ENCODE measurements around the gene FBF1. TPM values are rescaled to one million over a fixed set of nuclear protein-coding genes. Genes with fewer than 3 reads are reported as not detected.
A peak's percentile ranks its signal among the peaks of the same experiment; 100 is the strongest.

Gene FBF1
- total RNA-seq, 4 donors from 2014 or later = 17.8 to 57.5 (median 27.9) TPM

DNA sequence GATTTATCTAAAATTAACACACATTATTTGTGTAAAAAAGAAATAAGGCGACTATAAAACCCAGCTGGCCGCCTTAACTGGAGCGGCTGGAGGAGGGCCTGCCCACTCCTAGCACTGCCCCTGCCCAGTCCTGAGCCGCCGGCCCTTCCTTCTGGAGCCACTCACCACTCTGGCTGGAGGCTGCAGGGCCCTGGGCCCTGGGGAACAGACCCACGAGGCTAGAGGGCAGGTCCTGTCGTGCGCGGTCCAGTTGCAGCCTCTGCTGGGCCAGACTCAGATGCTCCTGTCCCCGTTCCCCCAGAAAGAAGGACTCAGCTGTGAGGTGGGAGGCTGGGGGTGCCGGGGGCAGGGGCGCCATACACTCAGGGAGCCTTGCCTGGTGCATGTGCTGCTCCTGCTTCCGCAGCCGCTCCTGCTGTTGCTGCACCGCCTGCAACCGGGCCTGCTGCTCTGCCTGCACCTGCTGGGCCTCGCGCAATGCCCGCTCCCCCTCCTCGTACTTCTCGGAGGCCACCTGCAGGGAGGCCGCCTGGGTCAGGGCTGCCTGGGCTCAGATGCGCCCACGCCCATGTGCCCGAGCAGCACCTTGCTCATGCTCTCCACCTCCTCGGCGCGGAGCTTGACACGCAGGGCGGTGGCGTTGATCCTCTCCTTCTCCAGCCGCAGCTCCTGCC, 27.2 kb downstream of the FBF1 start:
- H3K4me3 ChIP-seq = no peak overlapping the region
- WGBS = 92% methylated on average over 23 of the region's 32 CpGs
- no peaks in the 10 kb centered on the region for H3K27me3 ChIP-seq
- no peak overlapping the region for H3K27ac ChIP-seq
- peaks cover 23% of the 10 kb centered on the region for H3K36me3 ChIP-seq
- H3K4me1 ChIP-seq = peaks cover 27% of the 10 kb centered on the region
- no peak for TF ChIP-seq EP300 (IDR thresholded peaks at IDR 0.05)
- no peak for TF ChIP-seq POLR2A (IDR thresholded peaks at IDR 0.05)
- TF ChIP-seq, protein P1, sequence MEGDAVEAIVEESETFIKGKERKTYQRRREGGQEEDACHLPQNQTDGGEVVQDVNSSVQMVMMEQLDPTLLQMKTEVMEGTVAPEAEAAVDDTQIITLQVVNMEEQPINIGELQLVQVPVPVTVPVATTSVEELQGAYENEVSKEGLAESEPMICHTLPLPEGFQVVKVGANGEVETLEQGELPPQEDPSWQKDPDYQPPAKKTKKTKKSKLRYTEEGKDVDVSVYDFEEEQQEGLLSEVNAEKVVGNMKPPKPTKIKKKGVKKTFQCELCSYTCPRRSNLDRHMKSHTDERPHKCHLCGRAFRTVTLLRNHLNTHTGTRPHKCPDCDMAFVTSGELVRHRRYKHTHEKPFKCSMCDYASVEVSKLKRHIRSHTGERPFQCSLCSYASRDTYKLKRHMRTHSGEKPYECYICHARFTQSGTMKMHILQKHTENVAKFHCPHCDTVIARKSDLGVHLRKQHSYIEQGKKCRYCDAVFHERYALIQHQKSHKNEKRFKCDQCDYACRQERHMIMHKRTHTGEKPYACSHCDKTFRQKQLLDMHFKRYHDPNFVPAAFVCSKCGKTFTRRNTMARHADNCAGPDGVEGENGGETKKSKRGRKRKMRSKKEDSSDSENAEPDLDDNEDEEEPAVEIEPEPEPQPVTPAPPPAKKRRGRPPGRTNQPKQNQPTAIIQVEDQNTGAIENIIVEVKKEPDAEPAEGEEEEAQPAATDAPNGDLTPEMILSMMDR (IDR thresholded peaks at IDR 0.05) = no peak
- TF ChIP-seq POLR2AphosphoS5 (IDR thresholded peaks at IDR 0.05) = no peak
- DNase-seq (ENCODE audit: low spot score in 2 of 2) = no peak
- no peaks in the 10 kb centered on the region for H3K9me3 ChIP-seq

DNA sequence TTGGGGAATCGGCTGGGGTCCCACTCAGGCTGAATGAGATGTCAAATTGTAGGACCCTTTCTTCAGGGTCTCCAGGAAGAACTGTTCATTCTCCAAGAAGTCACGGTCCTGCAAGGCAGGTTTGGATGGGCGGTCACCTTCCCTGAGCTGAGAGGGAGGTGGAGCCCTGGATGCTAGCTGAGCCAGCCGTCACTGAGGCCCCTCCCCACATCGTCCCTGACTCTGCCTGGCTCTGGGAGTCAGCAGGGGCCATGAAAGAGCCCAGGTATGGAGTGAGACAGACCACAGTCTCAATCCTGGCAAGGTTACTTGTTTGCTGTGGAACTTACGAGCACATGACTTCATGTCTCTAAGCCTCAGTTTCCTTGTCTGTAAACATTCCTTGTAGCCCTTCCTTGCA, 30.1 kb downstream of the FBF1 start:
- 57% methylated on average over 5 of the region's 6 CpGs for WGBS
- peak overlapping the region; percentile 52 for H3K27ac ChIP-seq

DNA sequence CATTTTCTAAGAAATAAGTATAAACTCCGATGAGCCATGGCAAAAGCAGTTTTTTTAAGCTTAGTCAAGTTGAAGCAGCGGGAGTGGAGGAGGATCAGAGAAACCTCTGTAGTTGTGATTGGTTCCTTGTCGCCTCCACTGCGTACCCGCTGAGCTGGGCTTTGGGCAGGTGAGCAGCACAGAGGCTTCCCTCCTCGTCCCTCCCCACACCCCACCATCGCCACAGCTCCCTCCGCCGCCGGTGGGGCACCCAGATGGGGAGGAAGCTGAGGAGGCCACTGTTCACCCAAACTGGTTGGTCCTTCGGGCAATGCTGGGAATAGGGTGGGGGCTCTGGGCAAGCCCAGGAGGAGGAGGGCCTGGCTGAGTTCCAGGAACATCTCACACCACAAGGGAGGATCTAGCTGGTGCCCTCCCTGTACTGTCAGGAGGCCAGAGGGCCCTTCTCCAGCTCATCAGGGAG, 31.0 kb downstream of the FBF1 start:
- Histone ChIP-seq H3K4me1 (peaks cover 49% of the 10 kb centered on the region), H3K4me3 (no peak overlapping the region), H3K9me3 (no peaks in the 10 kb centered on the region), H3K27me3 (no peaks in the 10 kb centered on the region), H3K27ac (peak overlapping the region; percentile 52), H3K36me3 (peaks cover 12% of the 10 kb centered on the region)
- no peak for DNase-seq (ENCODE audit: low spot score in 2 of 2)
- 44% methylated on average over 11 of the region's 11 CpGs for WGBS
- no peak for TF ChIP-seq POLR2A (IDR thresholded peaks at IDR 0.05)
- TF ChIP-seq POLR2AphosphoS5 (IDR thresholded peaks at IDR 0.05) = no peak
- TF ChIP-seq EP300 (IDR thresholded peaks at IDR 0.05) = no peak
- TF ChIP-seq, protein P1 (IDR thresholded peaks at IDR 0.05) = no peak

More for the DNA sequence above, 30.1 kb downstream of the FBF1 start:
- H3K4me3 ChIP-seq = no peak overlapping the region
- TF ChIP-seq EP300 (IDR thresholded peaks at IDR 0.05) = no peak
- no peak for TF ChIP-seq POLR2A (IDR thresholded peaks at IDR 0.05)
- TF ChIP-seq, protein P1 (IDR thresholded peaks at IDR 0.05) = no peak
- TF ChIP-seq POLR2AphosphoS5 (IDR thresholded peaks at IDR 0.05) = no peak
- H3K9me3 ChIP-seq = no peaks in the 10 kb centered on the region
- H3K27me3 ChIP-seq = no peaks in the 10 kb centered on the region
- peaks cover 42% of the 10 kb centered on the region for H3K4me1 ChIP-seq
- no peak for DNase-seq (ENCODE audit: low spot score in 2 of 2)
- peaks cover 13% of the 10 kb centered on the region for H3K36me3 ChIP-seq

DNA sequence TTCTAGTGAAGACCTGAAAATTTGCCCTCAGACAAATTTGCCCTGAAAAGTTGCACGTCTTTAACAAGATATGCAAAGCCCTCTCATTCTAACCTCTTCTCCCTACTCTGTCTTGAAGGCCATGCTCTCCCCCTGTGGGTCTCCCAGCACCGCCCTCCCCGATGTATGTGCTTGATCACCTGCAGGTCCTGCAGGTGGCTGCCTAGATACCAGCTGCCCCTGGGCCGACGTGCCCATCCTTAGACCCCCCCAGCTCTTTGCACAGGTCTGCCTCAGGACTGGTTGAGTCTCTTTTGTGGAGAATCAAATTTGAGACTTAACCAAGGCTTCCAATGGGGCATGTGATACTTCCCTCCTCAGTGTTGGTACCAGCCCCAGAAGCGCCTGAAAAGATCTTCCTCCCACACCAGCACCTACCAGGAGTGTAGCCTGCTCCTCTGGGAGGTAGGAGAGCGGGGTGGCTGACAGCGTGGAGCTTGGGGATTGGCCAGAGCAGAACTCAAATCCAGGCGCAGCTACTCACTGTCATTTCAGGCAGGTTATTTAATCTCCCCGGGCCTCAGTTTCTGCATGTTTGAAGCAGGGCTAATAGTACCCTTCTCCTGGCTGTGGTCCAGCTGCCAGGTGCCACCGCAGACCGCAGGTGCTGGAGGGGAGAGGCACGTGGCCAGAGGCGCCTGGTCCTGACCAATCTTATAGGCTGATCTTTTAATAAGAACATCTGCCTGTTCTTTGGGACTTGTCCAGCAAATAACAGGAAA, 31.6 kb downstream of the FBF1 start:
- H3K27me3 ChIP-seq = no peaks in the 10 kb centered on the region
- no peak for DNase-seq (ENCODE audit: low spot score in 2 of 2)
- 47% methylated on average over 14 of the region's 14 CpGs for WGBS
- H3K36me3 ChIP-seq = peaks cover 8% of the 10 kb centered on the region
- no peak overlapping the region for H3K4me3 ChIP-seq
- no peaks in the 10 kb centered on the region for H3K9me3 ChIP-seq
- H3K27ac ChIP-seq = peak overlapping the region; percentile 52
- TF ChIP-seq POLR2A (IDR thresholded peaks at IDR 0.05) = no peak
- peaks cover 50% of the 10 kb centered on the region for H3K4me1 ChIP-seq

DNA sequence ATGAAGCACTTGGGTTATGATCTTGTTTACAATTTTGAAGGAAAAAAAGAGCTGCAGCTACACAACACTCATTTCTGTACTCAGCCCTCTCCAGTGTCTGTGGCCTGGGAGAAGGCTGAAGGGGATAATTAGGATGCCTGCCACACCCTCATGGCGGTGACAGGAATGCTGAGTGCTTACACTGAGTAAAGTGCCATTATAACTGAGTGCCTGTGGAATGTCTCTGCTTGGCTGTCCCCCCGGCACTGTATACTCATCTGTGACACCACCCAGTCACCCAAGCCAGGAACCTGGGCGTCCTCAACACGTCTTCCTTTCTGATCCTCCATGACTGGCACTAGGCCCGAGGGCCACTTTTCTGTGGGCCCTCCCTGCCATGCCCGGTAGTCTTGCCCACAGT, 32.6 kb downstream of the FBF1 start:
- Histone ChIP-seq H3K27ac (peak overlapping the region; percentile 56), H3K4me1 (peaks cover 57% of the 10 kb centered on the region), H3K27me3 (no peaks in the 10 kb centered on the region), H3K4me3 (no peak overlapping the region), H3K9me3 (no peaks in the 10 kb centered on the region), H3K36me3 (no peaks in the 10 kb centered on the region)
- WGBS = 19% methylated on average over 6 of the region's 6 CpGs
- no peak for DNase-seq (ENCODE audit: low spot score in 2 of 2)
- no peak for TF ChIP-seq EP300 (IDR thresholded peaks at IDR 0.05)
- no peak for TF ChIP-seq POLR2AphosphoS5 (IDR thresholded peaks at IDR 0.05)

Data from suprapubic skin (tissue), 4 donors.